K562 (cell line): ENCODE data around the gene MYOM1. TPM values are rescaled to one million over a fixed set of nuclear protein-coding genes. Genes with fewer than 3 reads are reported as not detected.
A peak's percentile ranks its signal among the peaks of the same experiment; 100 is the strongest.

Experiments used
- BACH1 ChIP-seq: fragments of 200-800 bp; sonication (Bioruptor generic); IDR thresholded peaks from 2 replicates; pipeline ENCODE4 v1.6.1; 2016; ENCODE audit warnings: missing genetic modification characterization, missing compliant biosample characterization
- CC2D1A ChIP-seq: fragments of 450-650 bp; IDR thresholded peaks from 2 replicates; pipeline ENCODE4 v1.6.1; 2017; ENCODE audit warnings: mild to moderate bottlenecking
- CHD2 ChIP-seq: IDR thresholded peaks from 2 replicates; pipeline ENCODE4 v1.6.1; 2011; ENCODE audit warnings: low read depth, low read length
- CSDE1 ChIP-seq, 2 experiments: fragments of 450-650 bp; IDR thresholded peaks; 2 replicates each; pipeline ENCODE4 v1.6.1; 2016; ENCODE audit warnings: mild to moderate bottlenecking in 1 of 2
- EWSR1 ChIP-seq: fragments of 450-650 bp; IDR thresholded peaks from 2 replicates; pipeline ENCODE4 v1.6.1; 2018; ENCODE audit warnings: borderline replicate concordance, mild to moderate bottlenecking, low read depth, moderate library complexity; ENCODE audit not compliant: partially characterized antibody
- FUS ChIP-seq: fragments of 200-400 bp; formaldehyde crosslinking; optimal IDR thresholded peaks from 2 replicates; pipeline ENCODE3; 2017; ENCODE audit warnings: low read depth, low read length
- IFI16 ChIP-seq: fragments of 250-450 bp; sonication (Bioruptor Pico); IDR thresholded peaks from 2 replicates; pipeline ENCODE4 v2.1.2; 2022; ENCODE audit warnings: mild to moderate bottlenecking, inconsistent platforms
- MECOM ChIP-seq: fragments of 250-450 bp; sonication (Bioruptor Pico); IDR thresholded peaks from 2 replicates; pipeline ENCODE4 v1.8.0; 2022; ENCODE audit warnings: inconsistent platforms
- MIER1 ChIP-seq: fragments of 450-650 bp; IDR thresholded peaks from 2 replicates; pipeline ENCODE4 v1.6.1; 2016; ENCODE audit warnings: antibody characterized with exemption, mild to moderate bottlenecking, low read depth
- MXD1 ChIP-seq: fragments of 250-450 bp; sonication (Bioruptor Pico); IDR thresholded peaks from 2 replicates; pipeline ENCODE4 v1.8.0; 2021; ENCODE audit warnings: borderline replicate concordance, mild to moderate bottlenecking, moderate library complexity; ENCODE audit not compliant: poor library complexity, severe bottlenecking
- NCOA1 ChIP-seq: fragments of 450-650 bp; IDR thresholded peaks from 2 replicates; pipeline ENCODE4 v1.6.1; 2016; ENCODE audit warnings: low read depth
- POU5F1 ChIP-seq: fragments of 150-350 bp; IDR thresholded peaks from 2 replicates; pipeline ENCODE4 v1.6.1; 2014; ENCODE audit warnings: borderline replicate concordance, low read length, low read depth, mild to moderate bottlenecking; ENCODE audit not compliant: partially characterized antibody
- PRMT5 ChIP-seq: sonication (generic); formaldehyde crosslinking; IDR thresholded peaks from 2 replicates; pipeline ENCODE4 v1.5.0; 2020; ENCODE audit warnings: missing genetic modification reagents
- RBM22 ChIP-seq: fragments of 200-400 bp; formaldehyde crosslinking; IDR thresholded peaks from 2 replicates; pipeline ENCODE4 v1.6.1; 2018; ENCODE audit warnings: low read length, low read depth; ENCODE audit not compliant: poor library complexity, severe bottlenecking
- THRAP3 ChIP-seq: fragments of 450-650 bp; IDR thresholded peaks from 2 replicates; pipeline ENCODE4 v1.6.1; 2016; ENCODE audit warnings: mild to moderate bottlenecking, inconsistent platforms, borderline replicate concordance
- VEZF1 ChIP-seq: fragments of 200-800 bp; sonication (Bioruptor generic); IDR thresholded peaks from 2 replicates; pipeline ENCODE4 v1.6.1; 2017; ENCODE audit warnings: missing genetic modification characterization, missing compliant biosample characterization
- XRCC3 ChIP-seq: fragments of 450-650 bp; IDR thresholded peaks from 2 replicates; pipeline ENCODE4 v1.6.1; 2017; ENCODE audit warnings: mild to moderate bottlenecking, moderate library complexity
- ZBTB34 ChIP-seq: fragments of 250-450 bp; sonication (Bioruptor Pico); IDR thresholded peaks from 2 replicates; pipeline ENCODE4 v1.8.0; 2021; ENCODE audit warnings: mild to moderate bottlenecking, moderate library complexity
- ZBTB49 ChIP-seq: sonication (generic); formaldehyde crosslinking; IDR thresholded peaks from 2 replicates; pipeline ENCODE4 v1.8.0; 2022; ENCODE audit warnings: missing genetic modification reagents, mild to moderate bottlenecking, borderline replicate concordance
- ZBTB5 ChIP-seq: fragments of 450-650 bp; IDR thresholded peaks from 2 replicates; pipeline ENCODE4 v1.6.1; 2017; ENCODE audit warnings: antibody characterized with exemption
- ZC3H11A ChIP-seq: IDR thresholded peaks from 2 replicates; pipeline ENCODE4 v1.6.1; 2012; ENCODE audit warnings: low read depth, low read length, improper control_type of control experiment
- ZNF124 ChIP-seq: sonication (generic); formaldehyde crosslinking; IDR thresholded peaks from 2 replicates; pipeline ENCODE4 v1.8.1; 2022; ENCODE audit warnings: missing genetic modification reagents
- ZNF830 ChIP-seq: fragments of 250-450 bp; sonication (Bioruptor Pico); IDR thresholded peaks from 2 replicates; pipeline ENCODE4 v1.5.0; 2021; ENCODE audit warnings: mild to moderate bottlenecking
- polyA plus RNA-seq, 8 experiments: library from polyadenylated mRNA; depleted of rRNA in 4 of 8; stranded (reverse) in 5 of 8; unstranded in 3 of 8; fragments of >200 nt; fragmentation: Nextera tagmentation in 2 of 8; fragmentation: Illumina TruSeq in 1 of 8; extraction: Ambion mirVana in 2 of 8; extraction: Trizol in 1 of 8; gene quantifications; 2 replicates each; pipeline versions ENCODE4 v1.2.1 to v1.2.3, GENCODE V29; 2011 to 2014; ENCODE audit warnings: inconsistent platforms in 1 of 8, missing spikeins in 1 of 8
- total RNA-seq, 7 experiments: library from RNA; depleted of rRNA in 6 of 7; stranded (reverse); fragments of >200 nt in 6 of 7; fragmentation: Illumina TruSeq in 2 of 7; extraction: Trizol in 2 of 7; gene quantifications; 2 replicates each; pipeline versions ENCODE4 v1.2.1 to v1.2.3, GENCODE V29; 2011 to 2021; ENCODE audit warnings: low replicate concordance in 1 of 7

MYOM1 gene
- total and polyA plus RNA-seq, 9 of the 15 experiments (the other 6 are each of a cell fraction or from before 2014, with no cell fraction given): 0.01 to 0.62 (median 0.25) TPM

GRCh38 chr18:3037423-3037915 is 182.3 kb downstream of the MYOM1 start (continued):
- no peak for TF ChIP-seq POU5F1
- TF ChIP-seq MXD1: no peak
- TF ChIP-seq RBM22: no peak
- no peak for TF ChIP-seq NCOA1
- TF ChIP-seq BACH1 (tag): peak; percentile 76; the same call in 1 of the 2 replicates
- no peak for TF ChIP-seq ZBTB34
- TF ChIP-seq FUS: no peak
- TF ChIP-seq VEZF1 (CRISPR knock-in tag): peak; percentile 7; the same call in 1 of the 2 replicates
- no peak for TF ChIP-seq ZC3H11A
- TF ChIP-seq MECOM (CRISPR knock-in tag): no peak
- peak in 1 of 2 experiments; percentile 34; a peak in 1 of 4 replicates for TF ChIP-seq CSDE1 (IDR thresholded peaks at IDR 0.05)
- no peak for TF ChIP-seq PRMT5 (CRISPR knock-in tag)
- no peak for TF ChIP-seq THRAP3
- no peak for TF ChIP-seq ZBTB5
- TF ChIP-seq ZBTB49: no peak
- no peak for TF ChIP-seq IFI16
- no peak for TF ChIP-seq XRCC3
- TF ChIP-seq EWSR1: no peak
- TF ChIP-seq CHD2: no peak
- TF ChIP-seq CC2D1A: no peak
- no peak for TF ChIP-seq MIER1
- TF ChIP-seq ZNF124: no peak
- TF ChIP-seq ZNF830 (CRISPR knock-in tag): no peak
